GM12878 (cell line): ENCODE data around the gene PSMC3IP. TPM values are rescaled to one million over a fixed set of nuclear protein-coding genes. Genes with fewer than 3 reads are reported as not detected.

ENCODE experiments used
- ATF7 ChIP-seq: fragments of 450-650 bp; IDR thresholded peaks from 2 replicates; pipeline ENCODE4 v1.6.1; 2016; ENCODE audit warnings: low read depth, mild to moderate bottlenecking
- BACH1 ChIP-seq: fragments of 450-650 bp; IDR thresholded peaks from 2 replicates; pipeline ENCODE4 v1.6.1; 2017; ENCODE audit warnings: mild to moderate bottlenecking, borderline replicate concordance
- BHLHE40 ChIP-seq, 2 experiments: fragments of 450-650 bp in 1 of 2; IDR thresholded peaks; 2 replicates each; pipeline ENCODE4 v1.6.1; 2011 to 2017; ENCODE audit warnings: low read depth in 2 of 2, borderline replicate concordance in 1 of 2, improper control_type of control experiment in 1 of 2, low read length in 1 of 2, mild to moderate bottlenecking in 1 of 2
- BRCA1 ChIP-seq: IDR thresholded peaks from 2 replicates; pipeline ENCODE4 v1.6.1; 2011; ENCODE audit warnings: low read depth, low read length, improper control_type of control experiment
- CHD2 ChIP-seq: IDR thresholded peaks from 2 replicates; pipeline ENCODE4 v1.6.1; 2011; ENCODE audit warnings: low read depth, low read length, improper control_type of control experiment, borderline replicate concordance
- ETV6 ChIP-seq, 2 experiments: fragments of 450-650 bp in 1 of 2; IDR thresholded peaks in 1 of 2; conservative IDR thresholded peaks in 1 of 2; 2 replicates each; pipeline ENCODE4 v1.6.1; 2014; ENCODE audit warnings: antibody characterized with exemption in 1 of 2, borderline replicate concordance in 1 of 2, low read depth in 1 of 2, mild to moderate bottlenecking in 1 of 2, moderate library complexity in 1 of 2
- HDAC2 ChIP-seq: fragments of 200-600 bp; sonication (generic); IDR thresholded peaks from 2 replicates; pipeline ENCODE4 v1.6.1; 2017
- IRF5 ChIP-seq: fragments of 450-650 bp; IDR thresholded peaks from 2 replicates; pipeline ENCODE4 v1.6.1; 2017; ENCODE audit warnings: borderline replicate concordance
- KDM1A ChIP-seq: fragments of 200-600 bp; sonication (generic); IDR thresholded peaks from 2 replicates; pipeline ENCODE4 v1.6.1; 2016; ENCODE audit warnings: borderline replicate concordance
- MEF2A ChIP-seq: IDR thresholded peaks from 2 replicates; pipeline ENCODE4 v1.6.1; 2011; ENCODE audit warnings: low read depth, mild to moderate bottlenecking, low read length, moderate library complexity; ENCODE audit not compliant: insufficient read depth
- MEF2B ChIP-seq: fragments of 450-650 bp; IDR thresholded peaks from 2 replicates; pipeline ENCODE4 v1.6.1; 2018; ENCODE audit warnings: mild to moderate bottlenecking, moderate library complexity; ENCODE audit not compliant: partially characterized antibody, poor library complexity, severe bottlenecking
- PAX5 ChIP-seq: IDR thresholded peaks from 2 replicates; pipeline ENCODE4 v1.6.1; 2011; ENCODE audit warnings: low read depth, low read length, borderline replicate concordance
- POLR2AphosphoS5 ChIP-seq: IDR thresholded peaks from 2 replicates; pipeline ENCODE4 v1.6.1; 2011; ENCODE audit warnings: mild to moderate bottlenecking, low read length, inconsistent platforms
- POU2F2 ChIP-seq: IDR thresholded peaks from 3 replicates; pipeline ENCODE4 v1.6.1; 2011; ENCODE audit warnings: low read depth, mild to moderate bottlenecking, low read length, borderline replicate concordance
- RAD21 ChIP-seq: IDR thresholded peaks from 2 replicates; pipeline ENCODE4 v1.6.1; 2011; ENCODE audit warnings: mild to moderate bottlenecking, low read depth, low read length, moderate library complexity; ENCODE audit not compliant: insufficient read depth
- SMAD1 ChIP-seq: fragments of 450-650 bp; IDR thresholded peaks from 2 replicates; pipeline ENCODE4 v1.6.1; 2018; ENCODE audit warnings: mild to moderate bottlenecking, low read depth; ENCODE audit not compliant: partially characterized antibody
- SP1 ChIP-seq: IDR thresholded peaks from one replicate; pipeline ENCODE4 v1.6.1; 2011; ENCODE audit warnings: low read depth, low read length
- TCF3 ChIP-seq: IDR thresholded peaks from 2 replicates; pipeline ENCODE4 v1.6.1; 2012; ENCODE audit warnings: low read depth, mild to moderate bottlenecking, low read length, borderline replicate concordance; ENCODE audit not compliant: insufficient read depth
- ZBED1 ChIP-seq: IDR thresholded peaks from 2 replicates; pipeline ENCODE4 v1.6.1; 2016; ENCODE audit warnings: borderline replicate concordance
- ZNF274 ChIP-seq: IDR thresholded peaks from one replicate; pipeline ENCODE4 v1.8.0; 2011; ENCODE audit not compliant: insufficient read length, insufficient read depth
- polyA plus RNA-seq, 11 experiments: library from polyadenylated mRNA; depleted of rRNA in 4 of 11; unstranded in 6 of 11; stranded (reverse) in 5 of 11; fragments of >200 nt; fragmentation: Nextera tagmentation in 4 of 11; fragmentation: Illumina TruSeq in 1 of 11; extraction: Ambion mirVana in 4 of 11; extraction: Trizol in 1 of 11; gene quantifications; 1 replicate in 1 of 11; 2 replicates in 10 of 11; pipeline versions ENCODE4 v1.2.1 to v1.2.3, GENCODE V29; 2011 to 2016; ENCODE audit warnings: inconsistent platforms in 2 of 11, missing spikeins in 2 of 11, low read depth in 1 of 11
- total RNA-seq, 4 experiments: library from RNA; depleted of rRNA in 3 of 4; stranded (reverse); fragments of >200 nt in 3 of 4; fragmentation: Illumina TruSeq in 1 of 4; extraction: Trizol in 1 of 4; gene quantifications; 2 replicates each; pipeline versions ENCODE4 v1.2.1 to v1.2.3, GENCODE V29; 2013 to 2021
- TF ChIP-seq, protein P1 (sequence below), 3 experiments: IDR thresholded peaks in 2 of 3; conservative IDR thresholded peaks in 1 of 3; 2 replicates each; pipeline ENCODE4 v1.5.1; 2011; ENCODE audit warnings: low read depth in 3 of 3, low read length in 3 of 3, mild to moderate bottlenecking in 3 of 3, control low read depth in 2 of 3, moderate library complexity in 2 of 3, inconsistent platforms in 1 of 3, mixed read lengths in 1 of 3; ENCODE audit not compliant: control insufficient read depth in 2 of 3, insufficient read depth in 1 of 3; ENCODE audit errors: extremely low read depth in 1 of 3
- TF ChIP-seq, protein P2 (sequence below): fragments of 450-650 bp; conservative IDR thresholded peaks from 2 replicates; pipeline ENCODE4 v1.6.1; 2017; ENCODE audit warnings: mild to moderate bottlenecking, moderate library complexity
- TF ChIP-seq, protein P3 (sequence below): IDR thresholded peaks from 2 replicates; pipeline ENCODE4 v1.6.1; 2011; ENCODE audit warnings: borderline replicate concordance, low read depth, mild to moderate bottlenecking, moderate library complexity, low read length; ENCODE audit not compliant: insufficient read depth, poor library complexity, severe bottlenecking

The PSMC3IP gene
- total and polyA plus RNA-seq, 10 of the 15 experiments (the other 5 are each of a cell fraction or from before 2014, with no cell fraction given): 6.8 to 34.5 (median 17.7) TPM

DNA sequence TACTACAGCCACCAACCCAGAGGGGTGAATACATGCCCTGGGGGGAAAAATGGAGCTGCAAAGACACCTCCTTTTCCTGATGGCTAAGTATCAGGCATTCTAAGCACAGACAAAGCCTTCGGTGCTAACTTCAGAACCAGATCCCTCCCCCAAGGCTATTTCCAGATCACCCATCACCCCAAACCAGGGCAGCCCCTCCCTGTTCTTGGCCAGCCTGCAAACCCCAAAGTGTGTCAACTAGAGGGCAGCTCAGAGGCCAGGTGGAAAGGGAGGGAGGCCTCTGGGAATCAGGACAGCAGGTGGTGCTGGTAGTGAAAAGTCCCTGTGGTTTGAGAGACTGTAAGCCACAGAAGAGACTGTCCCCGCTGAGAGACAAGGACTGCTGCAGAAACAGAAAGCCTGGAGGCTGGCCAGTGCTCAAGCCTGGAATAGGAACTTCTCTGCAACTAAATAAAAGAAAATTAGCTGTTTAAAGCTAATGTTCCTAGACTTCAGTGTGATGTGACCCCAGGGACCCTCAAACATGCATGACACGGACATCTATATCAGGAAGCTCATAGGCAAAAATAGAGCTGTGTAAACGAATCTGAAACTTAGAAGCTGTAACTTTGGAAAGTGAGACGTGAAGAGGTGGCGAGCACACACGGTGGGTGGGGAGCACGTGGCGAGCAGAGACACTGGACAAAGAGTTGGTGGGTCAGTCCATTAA, 41.1 kb upstream of the PSMC3IP start (continued):
- peak; percentile 64 for TF ChIP-seq RAD21
- TF ChIP-seq SP1: peak; percentile 54
- TF ChIP-seq TCF3: peak; percentile 96
- no peak for TF ChIP-seq POLR2AphosphoS5
- TF ChIP-seq, protein P1, sequence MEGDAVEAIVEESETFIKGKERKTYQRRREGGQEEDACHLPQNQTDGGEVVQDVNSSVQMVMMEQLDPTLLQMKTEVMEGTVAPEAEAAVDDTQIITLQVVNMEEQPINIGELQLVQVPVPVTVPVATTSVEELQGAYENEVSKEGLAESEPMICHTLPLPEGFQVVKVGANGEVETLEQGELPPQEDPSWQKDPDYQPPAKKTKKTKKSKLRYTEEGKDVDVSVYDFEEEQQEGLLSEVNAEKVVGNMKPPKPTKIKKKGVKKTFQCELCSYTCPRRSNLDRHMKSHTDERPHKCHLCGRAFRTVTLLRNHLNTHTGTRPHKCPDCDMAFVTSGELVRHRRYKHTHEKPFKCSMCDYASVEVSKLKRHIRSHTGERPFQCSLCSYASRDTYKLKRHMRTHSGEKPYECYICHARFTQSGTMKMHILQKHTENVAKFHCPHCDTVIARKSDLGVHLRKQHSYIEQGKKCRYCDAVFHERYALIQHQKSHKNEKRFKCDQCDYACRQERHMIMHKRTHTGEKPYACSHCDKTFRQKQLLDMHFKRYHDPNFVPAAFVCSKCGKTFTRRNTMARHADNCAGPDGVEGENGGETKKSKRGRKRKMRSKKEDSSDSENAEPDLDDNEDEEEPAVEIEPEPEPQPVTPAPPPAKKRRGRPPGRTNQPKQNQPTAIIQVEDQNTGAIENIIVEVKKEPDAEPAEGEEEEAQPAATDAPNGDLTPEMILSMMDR (IDR thresholded peaks at IDR 0.05 in 2 of 3, conservative IDR thresholded peaks at IDR 0.05 in 1 of 3; ENCODE audit: control insufficient read depth in 2 of 3, extremely low read depth in 1 of 3, insufficient read depth in 1 of 3, low read depth in 3 of 3, low read length in 3 of 3): peak in 1 of 3 experiments; percentile 62; a peak in 3 of 6 replicates
- peak; percentile 91 to 93 for TF ChIP-seq BHLHE40 (IDR thresholded peaks at IDR 0.05; ENCODE audit: borderline replicate concordance in 1 of 2, low read depth in 2 of 2, low read length in 1 of 2)
- TF ChIP-seq, protein P2, sequence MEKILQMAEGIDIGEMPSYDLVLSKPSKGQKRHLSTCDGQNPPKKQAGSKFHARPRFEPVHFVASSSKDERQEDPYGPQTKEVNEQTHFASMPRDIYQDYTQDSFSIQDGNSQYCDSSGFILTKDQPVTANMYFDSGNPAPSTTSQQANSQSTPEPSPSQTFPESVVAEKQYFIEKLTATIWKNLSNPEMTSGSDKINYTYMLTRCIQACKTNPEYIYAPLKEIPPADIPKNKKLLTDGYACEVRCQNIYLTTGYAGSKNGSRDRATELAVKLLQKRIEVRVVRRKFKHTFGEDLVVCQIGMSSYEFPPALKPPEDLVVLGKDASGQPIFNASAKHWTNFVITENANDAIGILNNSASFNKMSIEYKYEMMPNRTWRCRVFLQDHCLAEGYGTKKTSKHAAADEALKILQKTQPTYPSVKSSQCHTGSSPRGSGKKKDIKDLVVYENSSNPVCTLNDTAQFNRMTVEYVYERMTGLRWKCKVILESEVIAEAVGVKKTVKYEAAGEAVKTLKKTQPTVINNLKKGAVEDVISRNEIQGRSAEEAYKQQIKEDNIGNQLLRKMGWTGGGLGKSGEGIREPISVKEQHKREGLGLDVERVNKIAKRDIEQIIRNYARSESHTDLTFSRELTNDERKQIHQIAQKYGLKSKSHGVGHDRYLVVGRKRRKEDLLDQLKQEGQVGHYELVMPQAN: peak; percentile 45; the same call in 1 of the 2 replicates
- peak in 1 of 2 experiments; percentile 74; a peak in 2 of 4 replicates for TF ChIP-seq ETV6 (conservative IDR thresholded peaks at IDR 0.05 in 1 of 2, IDR thresholded peaks at IDR 0.05 in 1 of 2; ENCODE audit: borderline replicate concordance in 1 of 2, low read depth in 1 of 2)
- peak; percentile 94 for TF ChIP-seq MEF2B
- TF ChIP-seq MEF2A: peak; percentile 88
- peak; percentile 77 for TF ChIP-seq ZBED1
- TF ChIP-seq CHD2: peak; percentile 78
- TF ChIP-seq BRCA1: no peak
- TF ChIP-seq BACH1: peak; percentile 36; the same call in 1 of the 2 replicates
- no peak for TF ChIP-seq ZNF274
- TF ChIP-seq SMAD1: no peak
- no peak for TF ChIP-seq HDAC2
- TF ChIP-seq, protein P3, sequence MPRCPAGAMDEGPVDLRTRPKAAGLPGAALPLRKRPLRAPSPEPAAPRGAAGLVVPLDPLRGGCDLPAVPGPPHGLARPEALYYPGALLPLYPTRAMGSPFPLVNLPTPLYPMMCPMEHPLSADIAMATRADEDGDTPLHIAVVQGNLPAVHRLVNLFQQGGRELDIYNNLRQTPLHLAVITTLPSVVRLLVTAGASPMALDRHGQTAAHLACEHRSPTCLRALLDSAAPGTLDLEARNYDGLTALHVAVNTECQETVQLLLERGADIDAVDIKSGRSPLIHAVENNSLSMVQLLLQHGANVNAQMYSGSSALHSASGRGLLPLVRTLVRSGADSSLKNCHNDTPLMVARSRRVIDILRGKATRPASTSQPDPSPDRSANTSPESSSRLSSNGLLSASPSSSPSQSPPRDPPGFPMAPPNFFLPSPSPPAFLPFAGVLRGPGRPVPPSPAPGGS: no peak
- TF ChIP-seq ATF7: peak; percentile 66; the same call in 1 of the 2 replicates
- TF ChIP-seq KDM1A: no peak
- no peak for TF ChIP-seq IRF5
- peak; percentile 70; the same call in 1 of the 2 replicates for TF ChIP-seq PAX5
- TF ChIP-seq POU2F2: peak; percentile 23; the same call in 2 of the 3 replicates
